8988T (cell line): ENCODE results near the gene SCAMP5.

Source experiments
- DNase-seq: peaks from one replicate; pipeline ENCODE4 v3.0.0; 2011

SCAMP5 gene

DNA sequence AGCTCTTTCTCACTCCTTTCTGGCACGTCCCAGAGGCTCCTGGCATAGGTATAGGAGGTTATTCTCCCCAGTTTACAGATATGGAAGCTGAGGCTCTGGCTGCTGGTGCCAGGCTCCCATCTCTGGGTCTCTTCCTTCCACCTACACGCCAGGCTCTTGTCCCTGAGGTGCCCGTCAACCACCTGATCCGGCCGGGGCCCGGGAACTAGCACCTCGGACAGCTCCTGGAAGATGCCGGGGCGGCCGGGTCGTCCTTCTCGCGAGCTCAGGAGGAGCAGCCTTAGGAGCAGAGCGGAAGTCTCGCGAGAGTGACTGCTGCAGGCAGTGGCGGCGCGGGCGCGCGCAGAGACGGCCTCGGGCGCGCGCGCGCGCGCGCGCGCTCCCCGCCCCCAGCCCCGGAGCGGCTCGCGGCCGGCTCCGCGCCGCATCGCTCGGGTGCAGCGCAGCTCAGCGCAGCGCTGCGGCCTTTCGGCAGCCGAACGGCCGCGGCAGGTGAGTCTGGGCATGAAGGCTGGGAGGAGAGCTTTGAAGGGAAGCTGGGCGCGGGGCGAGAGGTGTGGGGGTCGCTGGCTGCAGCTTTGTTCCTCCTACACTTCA, at the start of gene SCAMP5:
SCAMP5 (plus strand) TSS at position 382 of the 597 bp plus-strand sequence. CDS start 16,277 bp downstream, outside the sequence.
- peak; percentile 94 for DNase-seq

DNA sequence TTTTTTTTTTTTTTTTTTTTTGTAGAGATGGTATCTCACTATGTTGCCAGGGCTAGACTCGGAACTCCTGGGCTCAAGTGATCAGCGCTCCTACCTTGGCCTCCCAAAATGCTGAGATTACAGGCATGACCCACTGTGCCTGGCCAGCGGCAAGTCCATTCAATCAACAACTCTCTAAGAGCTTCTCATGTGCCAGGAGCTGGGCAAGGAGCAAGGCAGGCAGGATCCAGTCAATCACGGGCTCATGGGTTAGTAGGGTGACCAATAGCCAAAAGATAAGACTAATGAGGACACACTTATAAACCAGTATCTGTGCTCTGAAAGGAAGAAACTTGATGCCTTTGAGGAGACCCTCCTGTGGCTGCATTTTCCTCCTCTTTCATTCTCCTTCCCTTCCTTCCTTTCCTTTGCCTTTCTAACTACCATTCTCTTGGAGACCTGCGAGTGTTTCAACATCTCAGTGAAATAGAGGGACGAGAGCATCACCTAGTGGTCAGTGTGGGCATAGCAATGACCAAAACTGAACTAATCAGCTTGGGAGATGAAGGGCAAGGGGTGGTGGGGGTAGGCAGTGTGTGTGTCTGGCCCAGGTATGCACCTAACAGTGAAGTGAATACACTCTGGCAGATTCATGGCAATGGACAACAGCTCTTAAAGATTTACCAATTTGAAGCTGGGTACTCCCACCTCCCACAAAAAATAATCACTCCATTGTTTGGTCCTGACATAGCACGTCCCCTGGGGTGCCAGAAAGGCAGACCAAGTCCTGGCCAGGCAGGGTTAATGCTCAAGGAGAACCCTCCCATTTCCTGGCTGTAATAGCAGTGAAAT, 45.1 kb upstream of the SCAMP5 start:
- no peak for DNase-seq

DNA sequence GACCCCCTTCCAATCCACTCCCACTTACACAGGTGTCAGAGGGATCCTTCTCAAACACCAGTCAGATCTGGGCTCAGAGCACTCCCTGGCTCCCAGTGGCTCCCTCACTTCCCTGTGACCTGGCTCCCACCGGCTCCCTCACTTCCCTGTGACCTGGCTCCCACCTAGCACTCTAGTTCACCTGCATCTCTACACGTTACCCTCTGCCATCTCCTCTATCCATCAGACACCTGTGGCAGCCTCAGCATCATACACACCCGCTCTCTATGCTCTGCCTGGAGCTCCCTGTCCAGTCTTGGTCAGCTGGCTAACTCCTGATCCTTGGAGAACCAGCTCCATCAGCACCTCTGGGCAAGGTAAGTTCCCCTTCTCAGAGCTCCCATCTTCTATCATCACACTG, 44.4 kb upstream of the SCAMP5 start:
- DNase-seq, result no peak

GRCh38 chr15:74954515-74954914, 40.8 kb upstream of the SCAMP5 start:
- DNase-seq, result no peak

DNA sequence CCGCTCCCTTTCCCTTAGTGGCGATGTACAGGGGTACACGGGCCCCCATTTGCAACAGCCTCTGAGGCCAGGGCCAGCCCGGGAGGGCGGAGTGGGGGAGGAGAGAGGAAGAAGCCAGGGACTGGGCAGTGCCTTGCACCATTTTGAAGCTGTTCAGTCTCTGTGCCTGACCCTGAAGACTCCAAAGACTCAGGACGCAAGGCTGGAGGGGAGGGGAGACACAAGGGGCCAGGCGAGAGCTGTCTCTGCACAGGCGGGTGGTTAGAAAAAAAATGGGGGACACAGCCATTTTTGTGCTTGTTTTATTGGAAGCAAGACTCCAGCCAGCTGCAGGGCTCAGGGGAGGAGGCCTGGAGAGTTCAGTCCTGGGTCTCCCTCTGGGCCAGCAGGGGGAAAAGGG, 40.3 kb upstream of the SCAMP5 start:
- no peak for DNase-seq

DNA sequence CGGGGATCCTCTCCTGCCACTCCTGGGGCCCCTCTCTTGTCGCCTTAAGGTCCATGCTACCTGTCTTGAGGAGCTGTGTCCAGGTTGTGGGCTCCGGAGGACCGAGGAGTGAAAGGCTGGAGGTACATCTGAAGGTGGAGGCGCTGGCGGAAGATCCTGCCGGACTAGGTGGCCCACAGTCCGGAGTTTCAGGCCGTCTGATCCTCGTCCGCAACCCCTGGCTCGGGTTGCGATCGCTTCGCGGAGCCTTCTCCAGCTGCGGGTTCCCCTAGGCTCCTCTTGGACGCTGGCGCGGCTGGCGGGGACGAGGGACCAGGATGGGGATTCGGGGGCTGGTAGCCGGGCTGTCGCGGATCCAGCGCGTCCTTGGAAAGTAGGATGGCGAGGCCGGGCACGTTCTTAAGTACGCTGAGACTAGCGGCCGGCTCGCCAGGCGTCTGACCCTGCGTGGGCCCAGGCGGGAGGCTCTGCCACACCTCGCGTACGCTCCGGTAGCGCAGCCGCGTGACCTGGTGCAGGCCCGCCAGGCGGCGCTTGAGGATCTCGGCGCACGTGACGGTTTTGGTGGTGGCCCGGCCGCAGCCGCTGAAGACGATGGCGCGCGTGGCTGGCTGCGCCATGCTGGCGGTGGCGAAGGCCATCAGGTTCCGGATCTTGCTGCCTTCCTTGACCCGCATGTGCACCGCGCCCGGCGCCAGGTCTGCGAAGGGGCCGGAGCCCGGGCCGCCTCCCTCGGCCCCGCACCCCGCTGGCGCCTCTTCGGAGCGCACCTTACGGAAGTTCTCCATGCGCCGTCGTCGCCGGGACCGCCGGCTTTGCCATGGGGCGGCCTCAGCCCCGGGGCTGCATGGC, 39.3 kb upstream of the SCAMP5 start:
- DNase-seq, result no peak

- DNase-seq, result no peak
These were observed 38.5 kb upstream of the SCAMP5 start, which contains the start of gene RPP25 for GRCh38 chr15:74956648-74957475. RPP25 (minus strand) TSS chr15:74956772; CDS start chr15:74956583, 189 bp downstream.

DNA sequence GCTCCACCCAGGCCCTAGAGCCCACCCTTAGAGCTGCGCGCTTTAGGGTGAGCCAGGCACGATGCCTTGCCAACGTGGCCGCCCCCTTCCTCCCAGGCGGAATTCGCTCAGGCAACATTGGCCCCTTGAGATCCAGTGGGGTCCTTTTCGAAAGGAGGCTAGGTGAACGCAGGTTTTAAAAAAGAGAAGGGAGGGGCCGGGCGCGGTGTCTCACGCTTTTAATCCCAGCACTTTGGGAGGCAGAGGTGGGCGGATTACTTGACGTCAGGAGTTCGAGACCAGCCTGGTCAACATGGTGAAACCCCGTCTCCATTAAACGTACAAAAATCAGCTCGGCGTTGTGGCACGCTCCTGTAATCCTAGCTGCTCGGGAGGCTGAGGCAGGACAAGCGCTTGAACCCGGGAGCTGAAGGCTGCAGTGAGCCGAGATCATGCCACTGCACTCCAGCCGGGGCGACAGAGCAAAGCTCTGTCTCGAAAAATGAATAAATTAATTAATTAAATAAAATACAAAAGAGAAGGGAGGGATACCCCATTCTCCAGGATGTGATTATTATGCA, 37.8 kb upstream of the SCAMP5 start:
- no peak for DNase-seq

- no peak for DNase-seq
These were observed 36.9 kb upstream of the SCAMP5 start for GRCh38 chr15:74958320-74958907.

GRCh38 chr15:74958908-74959585, 36.3 kb upstream of the SCAMP5 start:
- no peak for DNase-seq

- no peak for DNase-seq
These were observed 35.8 kb upstream of the SCAMP5 start for GRCh38 chr15:74959586-74959939.

DNA sequence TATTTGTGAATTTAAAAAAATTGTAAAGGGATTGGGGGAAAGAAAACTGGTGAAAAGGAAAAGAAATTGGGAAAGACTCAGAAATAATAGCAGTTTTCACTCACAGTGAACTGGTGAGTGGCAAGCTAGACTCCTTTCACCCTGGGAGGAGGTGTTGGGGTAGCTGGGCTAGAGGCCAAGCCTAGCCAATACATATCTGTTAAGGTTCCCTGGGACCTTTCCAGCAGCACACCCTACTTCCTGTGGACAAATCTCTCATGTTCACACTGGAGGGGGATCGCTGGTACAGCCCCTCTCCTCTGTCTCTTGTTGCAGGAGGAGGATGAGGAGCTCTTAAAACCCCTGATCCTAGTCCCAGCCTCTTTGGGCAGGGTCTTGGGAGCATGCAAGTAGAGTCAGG, 35.1 kb upstream of the SCAMP5 start:
- DNase-seq, result no peak

GRCh38 chr15:74960995-74961588, 34.3 kb upstream of the SCAMP5 start:
- no peak for DNase-seq

GRCh38 chr15:74961616-74962015, 33.7 kb upstream of the SCAMP5 start:
- DNase-seq, result no peak

- DNase-seq, result no peak
These were observed 33.1 kb upstream of the SCAMP5 start for GRCh38 chr15:74962219-74962618.

- no peak for DNase-seq
These were observed 32.7 kb upstream of the SCAMP5 start for GRCh38 chr15:74962671-74963070.

- DNase-seq, result no peak
These were observed 32.1 kb upstream of the SCAMP5 start for GRCh38 chr15:74963213-74963612.

- no peak for DNase-seq
These were observed 30.6 kb upstream of the SCAMP5 start for GRCh38 chr15:74964794-74965193.

DNA sequence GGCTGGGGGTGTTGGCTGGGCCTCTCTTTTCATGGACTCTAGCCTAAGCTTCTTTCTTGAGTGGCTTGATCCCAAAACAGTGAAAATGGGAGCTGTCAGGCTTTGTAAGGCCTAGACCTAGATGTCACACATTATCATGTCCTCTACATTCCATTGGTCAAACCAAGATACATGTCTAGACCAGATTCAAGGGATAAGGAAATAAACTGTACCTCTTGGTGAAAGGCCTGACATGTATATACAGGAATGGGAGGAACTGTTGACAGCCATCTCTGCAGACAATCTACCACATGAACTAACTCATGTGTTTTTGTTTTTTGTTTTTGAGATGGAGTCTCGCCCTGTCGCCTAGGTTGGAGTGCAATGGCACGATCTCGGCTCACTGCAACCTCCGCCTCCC, 27.7 kb upstream of the SCAMP5 start:
- no peak for DNase-seq

GRCh38 chr15:74976159-74976558, 19.2 kb upstream of the SCAMP5 start:
- no peak for DNase-seq

DNA sequence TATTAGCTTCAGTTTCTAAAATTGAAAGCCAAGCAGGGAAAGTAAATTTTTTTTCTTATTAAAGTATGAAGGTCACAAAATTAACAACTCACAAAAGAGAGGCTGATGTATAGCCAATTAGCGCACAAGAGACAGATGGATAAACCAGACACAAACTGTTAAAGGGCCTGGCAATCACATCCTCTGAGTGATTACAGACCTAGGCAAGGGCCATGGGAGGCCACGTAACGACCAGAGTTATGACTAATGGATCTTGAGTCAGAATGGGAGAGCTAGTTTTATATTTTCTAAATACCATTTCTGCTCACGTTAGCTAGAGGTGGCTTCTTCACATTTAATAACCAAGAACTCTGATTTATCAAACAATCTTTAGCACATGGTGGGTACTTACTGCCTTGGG, 17.8 kb upstream of the SCAMP5 start:
- no peak for DNase-seq
